GM23338 (cell line): ENCODE measurements around the gene TRIO. TPM values are rescaled to one million over a fixed set of nuclear protein-coding genes. Genes with fewer than 3 reads are reported as not detected.
A peak's percentile ranks its signal among the peaks of the same experiment; 100 is the strongest.

Experiments
- ATAC-seq: fragments of 200-7000 bp; cut with Tn5 transposase; 3 replicates; pipeline ENCODE4 v1.9.1; 2020
- DNase-seq: peaks from one replicate; pipeline ENCODE4 v3.0.0-alpha.2; 2015; ENCODE audit warnings: low spot score
- H2AFZ ChIP-seq: fragments of 200-600 bp; sonication (generic); 2 replicates; pipeline ENCODE4 v1.8.0; 2016; ENCODE audit warnings: antibody characterized with exemption, mild to moderate bottlenecking, moderate library complexity
- H3F3A ChIP-seq: fragments of 200-600 bp; sonication (generic); replicated peaks from 2 replicates; pipeline ENCODE4 v1.8.0; 2017; ENCODE audit warnings: antibody characterized with exemption, mixed run types, low read depth
- H3K27ac ChIP-seq: fragments of 200-600 bp; sonication (generic); 2 replicates; pipeline ENCODE4 v1.6.1; 2016; ENCODE audit warnings: low read depth
- H3K27me3 ChIP-seq: fragments of 200-600 bp; sonication (generic); 2 replicates; pipeline ENCODE4 v1.8.0; 2016; ENCODE audit warnings: mild to moderate bottlenecking, mixed run types, moderate library complexity; ENCODE audit not compliant: insufficient read depth
- H3K36me3 ChIP-seq: fragments of 200-600 bp; sonication (generic); 2 replicates; pipeline ENCODE4 v1.8.0; 2016; ENCODE audit warnings: mild to moderate bottlenecking; ENCODE audit not compliant: insufficient read depth
- H3K4me1 ChIP-seq: fragments of 200-600 bp; sonication (generic); 2 replicates; pipeline ENCODE4 v1.8.0; 2016; ENCODE audit warnings: mild to moderate bottlenecking, moderate library complexity; ENCODE audit not compliant: insufficient read depth
- H3K4me2 ChIP-seq: fragments of 200-600 bp; sonication (generic); 2 replicates; pipeline ENCODE4 v1.7.1; 2017; ENCODE audit warnings: mixed run types
- H3K4me3 ChIP-seq: fragments of 200-600 bp; sonication (generic); 2 replicates; pipeline ENCODE4 v1.6.1; 2016; ENCODE audit warnings: mixed run types
- H3K79me2 ChIP-seq: fragments of 200-600 bp; sonication (generic); replicated peaks from 2 replicates; pipeline ENCODE4 v1.8.0; 2017; ENCODE audit warnings: mild to moderate bottlenecking; ENCODE audit not compliant: insufficient read depth
- H3K9me2 ChIP-seq: fragments of 200-600 bp; sonication (generic); 2 replicates; pipeline ENCODE4 v1.8.0; 2017; ENCODE audit not compliant: insufficient read depth
- H4K20me1 ChIP-seq: fragments of 200-600 bp; sonication (generic); replicated peaks from 2 replicates; pipeline ENCODE4 v1.8.0; 2017; ENCODE audit warnings: mild to moderate bottlenecking; ENCODE audit not compliant: insufficient read depth
- H3K27ac Mint-ChIP-seq: 2 replicates; pipeline ENCODE4 v1.8.0; 2020; ENCODE audit warnings: inconsistent platforms, mild to moderate bottlenecking, moderate library complexity, mixed read lengths
- H3K27me3 Mint-ChIP-seq: 3 replicates; pipeline ENCODE4 v1.8.0; 2022; ENCODE audit warnings: low read depth, mild to moderate bottlenecking, moderate library complexity, mixed read lengths, inconsistent platforms; ENCODE audit not compliant: insufficient read depth, poor library complexity
- H3K36me3 Mint-ChIP-seq: 3 replicates; pipeline ENCODE4 v1.8.0; 2021; ENCODE audit warnings: low read depth, mild to moderate bottlenecking, inconsistent platforms, moderate library complexity, mixed read lengths
- H3K4me1 Mint-ChIP-seq: 3 replicates; pipeline ENCODE4 v1.8.0; 2020; ENCODE audit warnings: mild to moderate bottlenecking, inconsistent platforms, mixed read lengths
- H3K4me3 Mint-ChIP-seq: 3 replicates; pipeline ENCODE4 v1.8.0; 2021; ENCODE audit warnings: moderate library complexity, mild to moderate bottlenecking, inconsistent platforms, mixed read lengths
- H3K9me3 Mint-ChIP-seq: 3 replicates; pipeline ENCODE4 v1.8.0; 2020; ENCODE audit warnings: moderate library complexity, mild to moderate bottlenecking, inconsistent platforms, mixed read lengths
- CREB1 ChIP-seq: fragments of 250-450 bp; sonication (Bioruptor Pico); IDR thresholded peaks from 2 replicates; pipeline ENCODE4 v1.5.0; 2020; ENCODE audit warnings: low read depth, mild to moderate bottlenecking, moderate library complexity
- EZH2phosphoT487 ChIP-seq: fragments of 200-600 bp; sonication (generic); IDR thresholded peaks from one replicate; pipeline ENCODE4 v1.8.1; 2018; ENCODE audit warnings: antibody characterized with exemption; ENCODE audit not compliant: unreplicated experiment
- POLR2AphosphoS5 ChIP-seq: IDR thresholded peaks from 2 replicates; pipeline ENCODE4 v1.6.1; 2016; ENCODE audit warnings: antibody characterized with exemption, low read depth
- STAT1 ChIP-seq: IDR thresholded peaks from one replicate; pipeline ENCODE4 v1.6.1; 2016; ENCODE audit warnings: antibody characterized with exemption; ENCODE audit not compliant: unreplicated experiment
- polyA plus RNA-seq: library from polyadenylated mRNA; unstranded; fragments of >200 nt; fragmentation: Nextera tagmentation; extraction: Ambion mirVana; gene quantifications from 2 replicates; pipeline ENCODE4 v1.2.1, GENCODE V29; 2016
- total RNA-seq: library from RNA; depleted of rRNA; stranded (reverse); fragments of >200 nt; shearing (Covaris generic); gene quantifications from 2 replicates; pipeline ENCODE4 v1.2.3, GENCODE V29; 2014
- TF ChIP-seq, protein P1 (sequence below), 2 experiments: fragments of 200-600 bp in 1 of 2; sonication (generic) in 1 of 2; conservative IDR thresholded peaks; 2 replicates each; pipeline versions ENCODE4 v1.5.1 to v1.6.1; 2016 to 2017; ENCODE audit warnings: antibody characterized with exemption in 2 of 2, low read depth in 2 of 2, mild to moderate bottlenecking in 2 of 2, moderate library complexity in 1 of 2
- TF ChIP-seq, protein P2 (sequence below): fragments of 250-450 bp; sonication (Bioruptor Pico); IDR thresholded peaks from 2 replicates; pipeline ENCODE4 v1.5.0; 2020; ENCODE audit warnings: mild to moderate bottlenecking, moderate library complexity

The TRIO gene
- total and polyA plus RNA-seq, 2 experiments from 2014 or later: 13.8 to 113 TPM

DNA sequence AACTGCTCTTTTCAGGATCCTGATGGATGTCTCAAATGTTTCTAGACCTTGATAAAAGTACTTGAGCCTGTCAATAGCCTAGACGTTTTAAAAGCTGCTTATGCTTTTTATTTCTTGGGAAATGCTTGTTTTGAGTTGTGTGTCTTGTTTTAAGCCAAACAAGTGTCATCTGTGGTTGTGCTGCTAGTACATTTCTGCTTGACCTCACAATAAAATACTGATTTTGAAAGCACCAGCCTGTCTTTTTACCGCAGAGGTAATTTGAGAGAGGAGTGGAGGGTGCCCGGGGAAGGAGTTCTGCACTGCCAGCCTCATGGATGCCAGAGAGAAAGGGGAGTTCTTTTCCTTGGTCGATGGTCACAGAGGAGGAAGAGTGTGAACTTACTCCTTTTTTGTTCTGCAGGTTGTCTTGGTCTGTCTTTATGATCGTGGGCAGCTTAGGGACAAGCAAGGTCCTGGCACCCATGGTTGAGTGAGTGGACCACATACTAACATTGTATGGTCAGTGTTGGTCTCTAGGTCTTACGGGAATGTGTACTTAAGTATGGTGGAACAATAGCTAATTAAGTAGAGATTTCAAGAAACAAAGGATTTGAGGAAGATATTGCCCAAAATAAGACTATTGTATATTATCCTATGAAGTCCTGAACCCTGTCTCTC lies 61.0 kb downstream of the TRIO start:
- H3K27ac ChIP-seq: peak overlapping the region; percentile 53; the same call in 1 of the 2 replicates
- peaks cover 36% of the 10 kb centered on the region for H4K20me1 ChIP-seq
- Mint-ChIP-seq H3K27me3 (peaks cover 3% of the 10 kb centered on the region), H3K4me3 (no peak overlapping the region), H3K4me1 (peaks cover 57% of the 10 kb centered on the region), H3K36me3 (no peaks in the 10 kb centered on the region), H3K27ac (no peak overlapping the region), H3K9me3 (no peaks in the 10 kb centered on the region; the same call in 2 of the 3 replicates)
- H3F3A ChIP-seq: no peaks in the 10 kb centered on the region
- H2AFZ ChIP-seq: no peak overlapping the region
- TF ChIP-seq, protein P1, sequence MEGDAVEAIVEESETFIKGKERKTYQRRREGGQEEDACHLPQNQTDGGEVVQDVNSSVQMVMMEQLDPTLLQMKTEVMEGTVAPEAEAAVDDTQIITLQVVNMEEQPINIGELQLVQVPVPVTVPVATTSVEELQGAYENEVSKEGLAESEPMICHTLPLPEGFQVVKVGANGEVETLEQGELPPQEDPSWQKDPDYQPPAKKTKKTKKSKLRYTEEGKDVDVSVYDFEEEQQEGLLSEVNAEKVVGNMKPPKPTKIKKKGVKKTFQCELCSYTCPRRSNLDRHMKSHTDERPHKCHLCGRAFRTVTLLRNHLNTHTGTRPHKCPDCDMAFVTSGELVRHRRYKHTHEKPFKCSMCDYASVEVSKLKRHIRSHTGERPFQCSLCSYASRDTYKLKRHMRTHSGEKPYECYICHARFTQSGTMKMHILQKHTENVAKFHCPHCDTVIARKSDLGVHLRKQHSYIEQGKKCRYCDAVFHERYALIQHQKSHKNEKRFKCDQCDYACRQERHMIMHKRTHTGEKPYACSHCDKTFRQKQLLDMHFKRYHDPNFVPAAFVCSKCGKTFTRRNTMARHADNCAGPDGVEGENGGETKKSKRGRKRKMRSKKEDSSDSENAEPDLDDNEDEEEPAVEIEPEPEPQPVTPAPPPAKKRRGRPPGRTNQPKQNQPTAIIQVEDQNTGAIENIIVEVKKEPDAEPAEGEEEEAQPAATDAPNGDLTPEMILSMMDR (conservative IDR thresholded peaks at IDR 0.05; ENCODE audit: low read depth in 2 of 2): no peak
- no peak for TF ChIP-seq CREB1
- no peak for TF ChIP-seq EZH2phosphoT487
- no peak for TF ChIP-seq STAT1
- TF ChIP-seq POLR2AphosphoS5: no peak
- TF ChIP-seq, protein P2, sequence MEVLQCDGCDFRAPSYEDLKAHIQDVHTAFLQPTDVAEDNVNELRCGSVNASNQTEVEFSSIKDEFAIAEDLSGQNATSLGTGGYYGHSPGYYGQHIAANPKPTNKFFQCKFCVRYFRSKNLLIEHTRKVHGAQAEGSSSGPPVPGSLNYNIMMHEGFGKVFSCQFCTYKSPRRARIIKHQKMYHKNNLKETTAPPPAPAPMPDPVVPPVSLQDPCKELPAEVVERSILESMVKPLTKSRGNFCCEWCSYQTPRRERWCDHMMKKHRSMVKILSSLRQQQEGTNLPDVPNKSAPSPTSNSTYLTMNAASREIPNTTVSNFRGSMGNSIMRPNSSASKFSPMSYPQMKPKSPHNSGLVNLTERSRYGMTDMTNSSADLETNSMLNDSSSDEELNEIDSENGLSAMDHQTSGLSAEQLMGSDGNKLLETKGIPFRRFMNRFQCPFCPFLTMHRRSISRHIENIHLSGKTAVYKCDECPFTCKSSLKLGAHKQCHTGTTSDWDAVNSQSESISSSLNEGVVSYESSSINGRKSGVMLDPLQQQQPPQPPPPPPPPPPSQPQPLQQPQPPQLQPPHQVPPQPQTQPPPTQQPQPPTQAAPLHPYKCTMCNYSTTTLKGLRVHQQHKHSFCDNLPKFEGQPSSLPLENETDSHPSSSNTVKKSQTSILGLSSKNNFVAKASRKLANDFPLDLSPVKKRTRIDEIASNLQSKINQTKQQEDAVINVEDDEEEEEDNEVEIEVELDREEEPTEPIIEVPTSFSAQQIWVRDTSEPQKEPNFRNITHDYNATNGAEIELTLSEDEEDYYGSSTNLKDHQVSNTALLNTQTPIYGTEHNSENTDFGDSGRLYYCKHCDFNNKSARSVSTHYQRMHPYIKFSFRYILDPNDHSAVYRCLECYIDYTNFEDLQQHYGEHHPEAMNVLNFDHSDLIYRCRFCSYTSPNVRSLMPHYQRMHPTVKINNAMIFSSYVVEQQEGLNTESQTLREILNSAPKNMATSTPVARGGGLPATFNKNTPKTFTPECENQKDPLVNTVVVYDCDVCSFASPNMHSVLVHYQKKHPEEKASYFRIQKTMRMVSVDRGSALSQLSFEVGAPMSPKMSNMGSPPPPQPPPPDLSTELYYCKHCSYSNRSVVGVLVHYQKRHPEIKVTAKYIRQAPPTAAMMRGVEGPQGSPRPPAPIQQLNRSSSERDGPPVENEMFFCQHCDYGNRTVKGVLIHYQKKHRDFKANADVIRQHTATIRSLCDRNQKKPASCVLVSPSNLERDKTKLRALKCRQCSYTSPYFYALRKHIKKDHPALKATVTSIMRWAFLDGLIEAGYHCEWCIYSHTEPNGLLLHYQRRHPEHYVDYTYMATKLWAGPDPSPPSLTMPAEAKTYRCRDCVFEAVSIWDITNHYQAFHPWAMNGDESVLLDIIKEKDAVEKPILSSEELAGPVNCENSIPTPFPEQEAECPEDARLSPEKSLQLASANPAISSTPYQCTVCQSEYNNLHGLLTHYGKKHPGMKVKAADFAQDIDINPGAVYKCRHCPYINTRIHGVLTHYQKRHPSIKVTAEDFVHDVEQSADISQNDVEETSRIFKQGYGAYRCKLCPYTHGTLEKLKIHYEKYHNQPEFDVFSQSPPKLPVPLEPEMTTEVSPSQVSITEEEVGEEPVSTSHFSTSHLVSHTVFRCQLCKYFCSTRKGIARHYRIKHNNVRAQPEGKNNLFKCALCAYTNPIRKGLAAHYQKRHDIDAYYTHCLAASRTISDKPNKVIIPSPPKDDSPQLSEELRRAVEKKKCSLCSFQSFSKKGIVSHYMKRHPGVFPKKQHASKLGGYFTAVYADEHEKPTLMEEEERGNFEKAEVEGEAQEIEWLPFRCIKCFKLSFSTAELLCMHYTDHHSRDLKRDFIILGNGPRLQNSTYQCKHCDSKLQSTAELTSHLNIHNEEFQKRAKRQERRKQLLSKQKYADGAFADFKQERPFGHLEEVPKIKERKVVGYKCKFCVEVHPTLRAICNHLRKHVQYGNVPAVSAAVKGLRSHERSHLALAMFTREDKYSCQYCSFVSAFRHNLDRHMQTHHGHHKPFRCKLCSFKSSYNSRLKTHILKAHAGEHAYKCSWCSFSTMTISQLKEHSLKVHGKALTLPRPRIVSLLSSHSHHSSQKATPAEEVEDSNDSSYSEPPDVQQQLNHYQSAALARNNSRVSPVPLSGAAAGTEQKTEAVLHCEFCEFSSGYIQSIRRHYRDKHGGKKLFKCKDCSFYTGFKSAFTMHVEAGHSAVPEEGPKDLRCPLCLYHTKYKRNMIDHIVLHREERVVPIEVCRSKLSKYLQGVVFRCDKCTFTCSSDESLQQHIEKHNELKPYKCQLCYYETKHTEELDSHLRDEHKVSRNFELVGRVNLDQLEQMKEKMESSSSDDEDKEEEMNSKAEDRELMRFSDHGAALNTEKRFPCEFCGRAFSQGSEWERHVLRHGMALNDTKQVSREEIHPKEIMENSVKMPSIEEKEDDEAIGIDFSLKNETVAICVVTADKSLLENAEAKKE: no peak
- H3K4me3 ChIP-seq: no peak overlapping the region
- peaks cover 97% of the 10 kb centered on the region for H3K79me2 ChIP-seq
- peak overlapping the region; percentile 0; the same call in 1 of the 2 replicates for H3K4me2 ChIP-seq
- H3K9me2 ChIP-seq: no peaks in the 10 kb centered on the region
- no peak for DNase-seq
- no peaks in the 10 kb centered on the region for H3K36me3 ChIP-seq
- H3K27me3 ChIP-seq: no peaks in the 10 kb centered on the region
- no peak; the same call in 2 of the 3 replicates for ATAC-seq
- H3K4me1 ChIP-seq: peaks cover 53% of the 10 kb centered on the region
